Mucosa of rectum (tissue), 2 donors: Measurements from ENCODE around the gene MED13.

Experiments
- H3K27ac ChIP-seq, 2 donors: one replicate each; pipeline ENCODE4 v1.7.0; 2013; ENCODE audit warnings: inconsistent platforms in 2 of 2, low read depth in 2 of 2, low read length in 2 of 2
- H3K27me3 ChIP-seq, 2 donors: one replicate each; pipeline ENCODE4 v1.7.0; 2013; ENCODE audit warnings: low read length in 2 of 2; ENCODE audit not compliant: control insufficient read depth in 2 of 2, insufficient read depth in 2 of 2
- H3K36me3 ChIP-seq, 2 donors: one replicate each; pipeline ENCODE4 v1.7.0; 2013; ENCODE audit warnings: low read length in 2 of 2; ENCODE audit not compliant: control insufficient read depth in 2 of 2, insufficient read depth in 2 of 2
- H3K4me1 ChIP-seq, 2 donors: one replicate each; pipeline ENCODE4 v1.7.0; 2013; ENCODE audit warnings: low read length in 2 of 2, mild to moderate bottlenecking in 1 of 2; ENCODE audit not compliant: control insufficient read depth in 2 of 2, insufficient read depth in 2 of 2
- H3K4me3 ChIP-seq, 2 donors: one replicate each; pipeline ENCODE4 v1.7.0; 2013; ENCODE audit warnings: low read length in 2 of 2
- H3K9ac ChIP-seq, 2 donors: one replicate each; pipeline ENCODE4 v1.7.0; 2013; ENCODE audit warnings: low read length in 2 of 2, low read depth in 1 of 2, mild to moderate bottlenecking in 1 of 2
- H3K9me3 ChIP-seq, 2 donors: one replicate each; pipeline ENCODE4 v1.7.0; 2013; ENCODE audit warnings: low read length in 2 of 2; ENCODE audit not compliant: control insufficient read depth in 2 of 2
- donor health status: healthy.
- donor health status: Normal muscosa, but diverticular disease.

Gene MED13

GRCh38 chr17:62101515-62101914 is 36.4 kb upstream of the MED13 start:
- Histone ChIP-seq H3K9me3 (no peaks in the 10 kb centered on the region), H3K4me3 (no peak overlapping the region), H3K4me1 (peaks cover 4 to 10% of the 10 kb centered on the region in 2 donors), H3K9ac (no peak overlapping the region), H3K27ac (no peak overlapping the region), H3K27me3 (no peaks in the 10 kb centered on the region), H3K36me3 (no peaks in the 10 kb centered on the region)

DNA sequence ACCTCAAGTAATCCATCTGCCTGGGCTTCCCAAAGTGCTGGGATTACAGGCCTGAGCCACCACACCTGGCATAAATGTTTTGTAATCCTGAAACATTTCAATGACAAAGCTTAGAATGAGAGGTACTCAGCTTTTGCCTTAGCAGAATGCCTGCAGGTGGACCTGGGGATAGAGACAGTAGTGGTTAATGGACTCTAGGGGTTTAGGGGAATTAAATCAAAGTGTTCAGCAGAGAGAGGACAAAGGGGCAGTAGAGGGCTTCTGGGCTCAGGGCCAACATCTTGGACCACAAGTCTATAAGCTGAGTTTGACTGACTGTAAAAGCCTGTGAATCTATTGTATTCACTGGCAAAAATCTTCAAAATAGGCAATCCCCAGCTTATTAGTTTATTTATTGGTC is 36.0 kb upstream of the MED13 start:
- Histone ChIP-seq H3K27me3 (no peaks in the 10 kb centered on the region), H3K4me1 (peaks cover 4 to 10% of the 10 kb centered on the region in 2 donors), H3K36me3 (no peaks in the 10 kb centered on the region), H3K27ac (no peak overlapping the region), H3K4me3 (no peak overlapping the region), H3K9me3 (no peaks in the 10 kb centered on the region), H3K9ac (no peak overlapping the region)

GRCh38 chr17:62100055-62100454 is 35.0 kb upstream of the MED13 start:
- H3K4me1 ChIP-seq = peaks cover 4 to 10% of the 10 kb centered on the region in 2 donors
- no peaks in the 10 kb centered on the region for H3K36me3 ChIP-seq
- H3K27me3 ChIP-seq = no peaks in the 10 kb centered on the region
- no peak overlapping the region for H3K4me3 ChIP-seq
- H3K9ac ChIP-seq = no peak overlapping the region
- no peaks in the 10 kb centered on the region for H3K9me3 ChIP-seq
- no peak overlapping the region for H3K27ac ChIP-seq

DNA sequence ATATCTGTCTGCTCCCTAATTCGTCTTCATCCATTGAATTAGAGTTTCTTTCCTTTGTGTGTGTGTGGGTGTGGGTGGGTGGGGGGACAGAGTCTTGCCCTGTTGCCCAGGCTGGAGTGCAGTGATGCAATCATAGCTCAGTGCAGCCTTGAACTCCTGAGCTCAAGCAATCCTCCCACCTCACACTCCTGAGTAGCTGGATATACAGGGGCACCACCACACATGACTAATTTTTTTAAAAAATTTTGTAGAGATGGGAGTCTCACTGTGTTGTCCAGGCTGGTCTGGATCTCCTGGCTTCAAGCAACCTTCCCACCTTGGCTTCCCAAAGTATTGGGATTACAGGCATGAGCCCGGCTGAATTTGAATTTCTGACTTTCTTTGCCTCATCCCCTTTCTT is 34.5 kb upstream of the MED13 start:
- H3K36me3 ChIP-seq = no peaks in the 10 kb centered on the region
- no peak overlapping the region for H3K27ac ChIP-seq
- H3K4me1 ChIP-seq = peaks cover 4 to 10% of the 10 kb centered on the region in 2 donors
- H3K4me3 ChIP-seq = no peak overlapping the region
- H3K27me3 ChIP-seq = no peaks in the 10 kb centered on the region
- H3K9me3 ChIP-seq = no peaks in the 10 kb centered on the region
- H3K9ac ChIP-seq = no peak overlapping the region

DNA sequence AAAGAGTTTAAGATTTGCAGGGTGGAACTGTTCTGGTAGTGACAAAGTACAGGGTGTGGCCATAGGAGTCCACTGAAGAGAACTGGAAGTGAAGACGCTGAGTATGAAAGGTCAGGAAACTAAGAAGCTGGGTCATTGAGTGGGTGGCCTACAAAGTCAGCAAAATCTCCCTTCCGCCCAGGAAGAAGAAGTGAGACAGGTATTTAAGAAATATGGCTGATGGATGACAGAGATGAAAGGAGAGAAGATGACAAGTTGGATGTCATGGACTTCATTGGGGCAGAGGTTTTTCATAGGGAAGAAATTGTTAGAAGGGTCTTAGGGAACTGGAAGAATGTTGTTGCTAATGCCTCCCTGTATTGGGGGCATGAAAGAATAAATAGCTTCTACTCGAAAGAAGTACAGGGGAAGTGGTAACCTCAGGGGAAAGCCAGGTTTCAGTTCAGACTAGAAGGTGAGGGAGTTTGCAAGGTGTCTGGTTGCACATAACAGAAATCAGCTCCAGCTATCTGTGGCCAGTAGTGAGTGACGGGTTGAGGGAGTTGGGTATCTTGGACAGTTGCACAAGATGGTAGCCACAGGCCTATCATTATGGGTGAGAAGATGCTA is 33.6 kb upstream of the MED13 start:
- no peak overlapping the region for H3K9ac ChIP-seq
- H3K27me3 ChIP-seq = no peaks in the 10 kb centered on the region
- peaks cover 4 to 10% of the 10 kb centered on the region in 2 donors for H3K4me1 ChIP-seq
- no peaks in the 10 kb centered on the region for H3K36me3 ChIP-seq
- H3K9me3 ChIP-seq = no peaks in the 10 kb centered on the region
- H3K4me3 ChIP-seq = no peak overlapping the region
- H3K27ac ChIP-seq = no peak overlapping the region

DNA sequence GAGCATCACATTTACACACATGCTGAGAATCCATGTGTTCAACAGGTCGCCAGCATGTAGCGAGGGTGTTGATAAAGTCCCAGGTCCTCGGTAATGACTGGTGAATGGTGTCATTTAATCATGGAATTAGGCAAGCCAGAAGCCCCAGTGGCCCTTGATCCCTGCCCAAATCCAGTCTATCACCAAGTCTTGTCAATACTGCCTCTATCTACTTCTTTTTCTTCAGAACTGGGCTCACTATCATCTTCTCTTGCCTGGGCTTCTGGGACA is 31.3 kb upstream of the MED13 start:
- Histone ChIP-seq H3K9ac (no peak overlapping the region), H3K27ac (no peak overlapping the region), H3K36me3 (no peaks in the 10 kb centered on the region), H3K27me3 (no peaks in the 10 kb centered on the region), H3K4me3 (no peak overlapping the region), H3K4me1 (peaks cover 4 to 7% of the 10 kb centered on the region in 2 donors), H3K9me3 (no peaks in the 10 kb centered on the region)

DNA sequence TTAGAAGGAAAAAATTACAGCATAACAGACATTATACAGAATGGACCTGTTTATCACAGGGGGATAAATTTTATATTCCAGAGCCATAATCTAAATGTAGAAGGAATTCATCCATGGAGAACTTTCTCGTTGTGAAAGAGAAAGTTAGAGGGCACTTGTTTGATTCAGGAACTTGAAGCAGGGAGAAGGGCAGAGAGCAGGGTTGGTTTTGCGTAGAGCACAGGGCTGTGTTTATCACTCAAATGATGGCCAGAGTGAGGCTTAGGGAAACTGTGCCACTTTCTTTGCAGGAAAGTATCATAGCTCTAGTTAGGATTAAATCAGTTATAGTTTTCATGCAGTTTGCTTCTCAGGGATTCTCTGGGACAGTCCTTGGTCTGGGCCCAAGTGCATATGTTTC is 29.1 kb upstream of the MED13 start:
- Histone ChIP-seq H3K27ac (no peak overlapping the region), H3K36me3 (no peaks in the 10 kb centered on the region), H3K9me3 (no peaks in the 10 kb centered on the region), H3K4me3 (no peak overlapping the region), H3K4me1 (peaks cover 0 to 4% of the 10 kb centered on the region in 2 donors), H3K27me3 (no peaks in the 10 kb centered on the region), H3K9ac (no peak overlapping the region)

GRCh38 chr17:62093188-62094155 is 28.4 kb upstream of the MED13 start:
- no peak overlapping the region for H3K4me3 ChIP-seq
- H3K27me3 ChIP-seq = no peaks in the 10 kb centered on the region
- H3K9me3 ChIP-seq = no peaks in the 10 kb centered on the region
- H3K36me3 ChIP-seq = no peaks in the 10 kb centered on the region
- no peaks in the 10 kb centered on the region for H3K4me1 ChIP-seq
- no peak overlapping the region for H3K9ac ChIP-seq
- H3K27ac ChIP-seq = no peak overlapping the region

GRCh38 chr17:62092784-62093183 is 27.7 kb upstream of the MED13 start:
- no peak overlapping the region for H3K4me3 ChIP-seq
- H3K4me1 ChIP-seq = no peaks in the 10 kb centered on the region
- no peak overlapping the region for H3K27ac ChIP-seq
- H3K27me3 ChIP-seq = no peaks in the 10 kb centered on the region
- no peaks in the 10 kb centered on the region for H3K9me3 ChIP-seq
- no peak overlapping the region for H3K9ac ChIP-seq
- H3K36me3 ChIP-seq = no peaks in the 10 kb centered on the region

DNA sequence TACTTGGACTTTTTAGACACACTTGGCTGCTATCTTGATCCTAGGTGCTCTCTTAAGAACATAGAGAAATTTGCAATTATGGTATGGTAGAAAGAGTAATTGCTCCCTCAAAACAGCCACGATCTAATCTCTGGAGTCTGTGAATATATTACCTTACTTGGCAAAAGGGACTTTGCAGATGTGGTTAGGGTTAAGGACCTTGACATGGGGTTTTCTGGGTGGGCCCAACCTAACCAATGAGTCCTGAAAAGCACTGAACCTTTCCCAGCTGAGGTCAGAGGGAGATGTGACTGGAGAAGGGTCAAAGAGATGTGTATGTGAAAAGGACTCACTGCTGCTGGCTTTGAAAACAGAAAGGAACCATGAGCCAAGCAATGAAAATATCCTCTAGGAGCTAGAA is 26.7 kb upstream of the MED13 start:
- no peak overlapping the region for H3K4me3 ChIP-seq
- H3K27me3 ChIP-seq = no peaks in the 10 kb centered on the region
- H3K4me1 ChIP-seq = no peaks in the 10 kb centered on the region
- no peak overlapping the region for H3K27ac ChIP-seq
- no peak overlapping the region for H3K9ac ChIP-seq
- no peaks in the 10 kb centered on the region for H3K36me3 ChIP-seq
- H3K9me3 ChIP-seq = no peaks in the 10 kb centered on the region
